Activated CD8-positive, alpha-beta memory T cell treated with anti-CD3 and anti-CD28 coated beads for 36 hours (primary cell): Measurements from ENCODE around the gene HEATR1. TPM values are rescaled to one million over a fixed set of nuclear protein-coding genes. Genes with fewer than 3 reads are reported as not detected.
"Not testable (repeated sequence)": the region's sequence is repeated elsewhere in the genome, so short reads cannot be mapped to it uniquely, and the experiment has no call there.

Experiments used
- CTCF ChIA-PET: fragments of 350-600 bp; sonication (Branson Sonifier 250); formaldehyde crosslinking; loops from one replicate; lab custom pipeline; 2021; ENCODE audit warnings: antibody characterized with exemption; lab: Charles Lee
- POLR2A ChIA-PET: fragments of 350-600 bp; sonication (Branson Sonifier 250); formaldehyde crosslinking; loops from one replicate; lab custom pipeline; 2021; ENCODE audit warnings: antibody characterized with exemption; lab: Charles Lee
- total RNA-seq, 2 experiments: library from RNA; stranded (reverse); gene quantifications; one replicate each; pipeline ENCODE4 v1.2.3, GENCODE V29; 2021

HEATR1 gene
- total RNA-seq, result 100 to 1,000 TPM; 106 to 111 TPM

DNA sequence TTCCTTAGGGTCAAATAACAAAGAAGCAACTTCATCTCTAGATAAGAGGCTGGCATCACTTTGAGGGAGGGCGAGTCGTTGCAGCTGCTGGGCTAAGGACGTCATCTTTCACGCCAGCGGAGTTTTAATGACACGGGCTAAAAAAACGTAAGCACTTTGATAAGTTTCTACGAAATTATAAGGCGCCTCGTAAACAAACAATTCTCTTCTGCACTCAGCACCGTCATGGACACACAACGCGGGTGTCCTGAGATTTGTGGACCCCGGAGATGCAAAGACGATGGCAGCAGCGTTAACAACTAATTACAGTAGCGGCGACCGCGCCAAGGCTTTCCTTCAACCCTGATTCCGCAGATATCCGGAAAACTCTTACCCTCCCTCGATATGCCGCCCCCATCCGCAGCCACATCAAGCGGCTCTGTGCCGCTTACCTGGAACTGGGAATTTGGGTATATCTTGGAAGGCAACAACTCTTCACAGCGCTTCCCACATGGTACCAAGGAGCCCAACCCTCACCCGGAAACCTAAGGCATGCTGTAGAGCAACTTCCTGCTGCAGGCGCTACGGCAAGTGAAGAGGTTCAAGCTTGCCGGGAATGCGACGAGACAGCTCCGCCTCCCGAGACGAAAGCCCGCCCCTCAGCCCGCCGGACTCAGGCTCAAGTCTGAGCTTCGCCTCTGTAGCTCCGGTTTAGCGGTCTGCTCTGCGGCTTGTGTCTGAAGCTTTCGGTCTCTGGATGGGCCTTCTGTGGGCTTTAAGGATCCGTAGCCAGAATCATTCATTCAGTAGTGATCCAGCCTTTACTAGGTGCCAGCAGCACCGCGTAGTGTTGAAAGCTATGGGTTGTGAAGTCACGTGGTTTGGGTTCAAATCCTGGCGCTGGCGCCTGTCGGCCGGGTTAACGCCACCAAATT, at the start of gene HEATR1:
Gene HEATR1 (minus strand): TSS at position 526 of the 914 bp plus-strand sequence. CDS start 421 bp downstream, at position 105.
- CTCF ChIA-PET, result no interaction called here
- POLR2A ChIA-PET, result interaction anchor here (0.6 to 0.9 kb wide), 2 partner anchors 70 to 81 kb away, joined by 3 read pairs; no protein-coding TSS in a partner anchor

- ChIA-PET CTCF (no interaction called here), POLR2A (no interaction called here)
These were observed 40.8 kb upstream of the HEATR1 start for GRCh38 chr1:236645016-236645680.

DNA sequence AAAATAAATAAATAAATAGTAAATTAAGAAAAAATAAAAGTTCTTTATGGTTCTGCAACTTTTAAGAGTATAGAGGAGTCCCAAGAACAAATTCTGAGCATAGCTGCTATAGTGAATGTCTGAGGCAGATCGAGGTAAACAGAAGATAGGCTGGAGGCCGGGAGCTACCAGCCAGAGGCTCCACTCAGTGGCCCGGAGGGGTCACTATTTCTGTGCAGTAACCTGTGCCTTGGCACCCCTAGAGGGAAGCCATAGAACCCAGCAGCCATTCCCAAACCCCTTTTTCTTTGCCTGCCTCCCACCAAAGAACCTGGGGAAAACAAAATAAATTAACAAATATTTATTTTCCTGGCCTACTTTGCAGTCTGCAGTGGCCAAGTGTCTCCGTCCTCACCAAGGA, 38.4 kb upstream of the HEATR1 start:
- CTCF ChIA-PET, result no interaction called here
- POLR2A ChIA-PET, result no interaction called here

- ChIA-PET CTCF (no interaction called here), POLR2A (no interaction called here)
These were observed 35.4 kb upstream of the HEATR1 start for GRCh38 chr1:236639686-236640085.

- CTCF ChIA-PET, result no interaction called here
- POLR2A ChIA-PET, result no interaction called here
These were observed 34.6 kb upstream of the HEATR1 start for GRCh38 chr1:236638945-236639344.

- CTCF ChIA-PET, result no interaction called here
- POLR2A ChIA-PET, result no interaction called here
These were observed 31.7 kb upstream of the HEATR1 start for GRCh38 chr1:236636017-236636416.

- ChIA-PET CTCF (no interaction called here), POLR2A (no interaction called here)
These were observed 23.6 kb upstream of the HEATR1 start for GRCh38 chr1:236627727-236628408.

DNA sequence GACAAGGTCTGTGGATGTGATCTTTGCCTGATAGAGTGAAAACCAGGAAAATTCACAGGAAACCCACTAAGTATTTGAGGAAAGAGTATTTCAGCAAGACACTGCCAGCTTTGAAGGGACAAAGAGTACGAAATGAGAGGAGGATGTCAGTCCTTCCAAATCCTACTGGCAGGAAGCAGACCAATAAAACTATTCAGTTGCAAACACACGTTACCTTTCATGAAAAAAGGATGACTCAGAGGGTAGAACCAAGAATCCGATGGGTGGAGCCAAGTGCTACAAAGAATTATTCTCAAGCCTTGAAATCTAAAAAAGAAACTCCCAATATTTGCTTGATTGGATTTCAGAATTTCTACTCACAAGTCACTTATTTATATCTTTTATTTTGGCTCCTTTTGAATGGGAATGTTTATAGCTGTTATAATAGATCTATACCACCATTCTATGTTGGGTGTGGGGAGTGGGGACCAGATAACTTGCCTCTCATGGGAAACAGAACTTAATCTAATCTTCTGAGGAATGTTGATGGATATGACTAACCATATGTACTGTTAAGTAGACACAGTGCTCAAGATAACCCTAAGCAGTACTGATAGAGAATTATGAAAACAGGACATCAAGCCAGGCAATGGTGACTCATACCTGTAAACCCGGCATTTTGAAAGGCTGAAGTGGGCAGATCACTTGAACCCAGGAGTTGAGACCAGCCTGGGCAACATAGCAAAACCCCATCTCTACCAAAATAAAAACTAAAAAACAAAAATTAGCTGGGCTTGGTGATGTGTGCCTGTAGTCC, 19.3 kb upstream of the HEATR1 start:
- ChIA-PET CTCF (no interaction called here), POLR2A (no interaction called here)

GRCh38 chr1:236622407-236622806, 18.1 kb upstream of the HEATR1 start:
- CTCF ChIA-PET, result no interaction called here
- POLR2A ChIA-PET, result no interaction called here

- CTCF ChIA-PET, result no interaction called here
- POLR2A ChIA-PET, result no interaction called here
These were observed 15.1 kb upstream of the HEATR1 start for GRCh38 chr1:236619398-236619797.

- CTCF ChIA-PET, result no interaction called here
- POLR2A ChIA-PET, result no interaction called here
These were observed 14.2 kb upstream of the HEATR1 start for GRCh38 chr1:236618507-236618906.

- POLR2A ChIA-PET, result no interaction called here
- CTCF ChIA-PET, result no interaction called here
These were observed 11.3 kb upstream of the HEATR1 start for GRCh38 chr1:236615399-236616148.

DNA sequence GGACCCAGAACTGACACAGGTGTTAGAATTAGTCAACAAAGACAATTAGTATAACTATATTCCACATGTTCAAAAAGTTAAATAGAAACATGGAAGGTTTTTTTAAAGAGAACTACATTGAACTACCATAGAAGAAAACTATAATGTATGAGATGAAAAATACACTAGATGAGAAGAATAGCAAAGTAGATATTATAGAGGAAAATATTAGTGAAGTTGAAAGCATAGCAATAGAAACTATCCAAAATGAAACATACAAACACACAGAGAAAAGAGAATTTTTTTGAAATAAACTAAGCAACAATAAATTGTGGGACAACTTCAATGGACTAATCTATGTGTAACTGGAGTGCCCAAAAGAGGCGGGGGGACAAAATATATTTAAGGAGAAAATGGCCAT, 8.0 kb upstream of the HEATR1 start:
- CTCF ChIA-PET, result no interaction called here
- POLR2A ChIA-PET, result no interaction called here

DNA sequence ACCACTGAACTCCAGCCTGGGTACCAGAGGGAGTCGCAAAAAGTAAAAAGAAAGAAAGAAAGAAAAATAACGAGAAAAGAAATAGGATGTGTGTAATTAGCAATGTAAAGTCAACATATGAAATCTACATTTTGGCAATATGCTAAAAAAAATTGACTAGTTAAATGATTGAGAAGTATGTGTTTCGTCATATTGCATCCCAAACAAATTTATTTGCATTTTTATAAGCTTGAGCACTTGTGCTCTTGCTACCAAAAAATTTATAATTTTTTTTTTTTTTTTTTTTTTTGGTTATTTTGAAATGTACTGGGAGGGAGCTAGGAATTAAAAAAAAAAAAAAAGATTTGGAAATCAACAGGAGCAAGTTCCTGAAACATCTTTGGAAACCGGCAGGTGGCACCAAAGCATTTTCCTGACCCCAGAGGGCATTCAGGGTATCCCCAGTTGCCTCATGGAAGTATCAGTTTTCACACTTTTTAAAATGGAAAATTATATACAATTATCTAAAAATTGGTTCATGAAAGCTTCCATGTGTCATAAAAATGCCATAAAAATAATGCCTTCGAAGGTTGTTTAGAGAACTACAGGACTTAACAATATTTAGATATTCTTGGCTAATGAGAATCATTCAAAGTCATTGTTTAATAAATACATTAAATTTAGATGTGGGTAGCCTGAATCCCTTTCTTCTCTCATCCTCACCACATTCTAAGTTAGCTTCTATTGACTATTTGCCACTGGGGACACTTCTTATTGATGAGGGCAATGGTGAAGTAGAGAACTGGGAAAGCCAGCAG, 4.8 kb upstream of the HEATR1 start:
- CTCF ChIA-PET, result no interaction called here
- POLR2A ChIA-PET, result no interaction called here

GRCh38 chr1:236607597-236607996, 3.3 kb upstream of the HEATR1 start:
- CTCF ChIA-PET, POLR2A ChIA-PET: not testable (repeated sequence)

DNA sequence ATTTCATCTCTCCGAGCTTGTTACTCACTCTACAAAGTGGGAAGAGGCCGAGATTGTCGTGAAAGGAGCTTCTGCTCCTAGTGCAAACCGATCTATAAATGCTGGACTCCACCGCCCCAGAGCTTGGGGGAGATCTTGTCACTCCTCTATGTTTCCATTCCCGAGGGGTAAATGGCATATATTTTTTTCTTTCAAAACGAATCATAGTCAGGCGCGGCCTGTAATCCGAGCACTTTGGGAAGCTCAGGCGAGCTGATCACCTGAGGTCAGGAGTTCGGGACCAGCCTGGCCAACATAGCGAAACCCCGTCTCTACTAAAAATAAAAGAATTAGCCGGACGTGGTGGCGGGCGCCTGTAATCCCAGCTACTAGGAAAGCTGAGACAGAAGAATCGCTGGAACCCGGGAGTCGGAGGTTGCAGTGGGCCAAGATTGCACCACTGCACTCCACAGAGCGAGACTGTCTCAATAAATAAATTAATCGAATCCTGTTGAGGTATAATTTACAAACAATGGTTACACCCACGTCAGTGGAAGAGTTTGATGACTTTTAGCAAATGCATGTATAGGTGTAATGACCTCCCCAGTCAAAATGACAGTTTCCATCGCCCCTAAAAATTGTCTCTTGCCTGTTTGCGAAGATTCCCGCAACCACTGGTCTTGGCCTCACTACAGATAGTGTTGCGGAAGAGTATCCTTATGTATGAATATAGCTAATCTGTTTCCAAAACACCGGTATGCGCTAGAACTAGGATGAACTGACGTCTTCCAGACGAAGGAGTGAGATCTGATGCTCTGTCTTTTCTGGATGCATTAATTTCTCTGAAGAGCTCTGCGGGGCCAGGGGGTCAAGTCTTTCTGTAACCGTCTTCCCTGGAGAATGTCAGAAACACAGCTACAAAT, 840 bp upstream of the HEATR1 start:
- ChIA-PET POLR2A (interaction anchor here (0.6 to 0.9 kb wide), 2 partner anchors 71 to 82 kb away, joined by 3 read pairs; no protein-coding TSS in a partner anchor), CTCF (no interaction called here)

- CTCF ChIA-PET, result no interaction called here
- POLR2A ChIA-PET, result no interaction called here
These were observed 2.1 kb downstream of the HEATR1 start for GRCh38 chr1:236602171-236602570.
